Measurements from ENCODE around the gene MRNIP. TPM values are rescaled to one million over a fixed set of nuclear protein-coding genes. Genes with fewer than 3 reads are reported as not detected.

The MRNIP gene
- total RNA-seq, 1 donor from 2014 or later, result 13.1 TPM

GRCh38 chr5:179860301-179860700 is 1.7 kb upstream of the MRNIP start:
- Histone ChIP-seq H3K36me3 (peaks cover 33% of the 10 kb centered on the region), H3K4me3 (no peak overlapping the region), H3K27ac (replicated peaks) (no peak overlapping the region), H3K27me3 (ENCODE audit: low read depth) (no peaks in the 10 kb centered on the region), H3K4me1 (peaks cover 37% of the 10 kb centered on the region), H3K9me3 (replicated peaks) (peaks cover 4% of the 10 kb centered on the region)
- intact Hi-C loops (cut with micrococcal nuclease), result no loop called here
- no peak for TF ChIP-seq CTCF (IDR thresholded peaks at IDR 0.05; ENCODE audit: borderline replicate concordance)
- DNase-seq, result no peak

GRCh38 chr5:179858241-179858585 is 404 bp downstream of the MRNIP start:
- intact Hi-C loops (cut with micrococcal nuclease), result no loop called here
- peaks cover 16% of the 10 kb centered on the region for H3K36me3 ChIP-seq
- H3K27me3 ChIP-seq (ENCODE audit: low read depth), result no peaks in the 10 kb centered on the region
- no peak for TF ChIP-seq CTCF (IDR thresholded peaks at IDR 0.05; ENCODE audit: borderline replicate concordance)
- H3K4me3 ChIP-seq, result peak overlapping the region; percentile 92
- H3K9me3 ChIP-seq (replicated peaks), result peaks cover 4% of the 10 kb centered on the region
- H3K27ac ChIP-seq (replicated peaks), result peak overlapping the region; percentile 97
- DNase-seq, result no peak
- H3K4me1 ChIP-seq, result peaks cover 37% of the 10 kb centered on the region

GRCh38 chr5:179854356-179854755 is 4.3 kb downstream of the MRNIP start:
- no peak for DNase-seq
- H3K4me1 ChIP-seq, result peaks cover 24% of the 10 kb centered on the region
- no peak overlapping the region for H3K27ac ChIP-seq (replicated peaks)
- no peaks in the 10 kb centered on the region for H3K27me3 ChIP-seq (ENCODE audit: low read depth)
- H3K4me3 ChIP-seq, result no peak overlapping the region
- peaks cover 39% of the 10 kb centered on the region for H3K36me3 ChIP-seq
- intact Hi-C loops (cut with micrococcal nuclease), result no loop called here
- H3K9me3 ChIP-seq (replicated peaks), result no peaks in the 10 kb centered on the region
- TF ChIP-seq CTCF (IDR thresholded peaks at IDR 0.05; ENCODE audit: borderline replicate concordance), result no peak

GRCh38 chr5:179852993-179853547 is 5.5 kb downstream of the MRNIP start:
- H3K4me1 ChIP-seq, result peaks cover 13% of the 10 kb centered on the region
- no peak overlapping the region for H3K4me3 ChIP-seq
- no peaks in the 10 kb centered on the region for H3K9me3 ChIP-seq (replicated peaks)
- TF ChIP-seq CTCF (IDR thresholded peaks at IDR 0.05; ENCODE audit: borderline replicate concordance), result no peak
- H3K27ac ChIP-seq (replicated peaks), result no peak overlapping the region
- intact Hi-C loops (cut with micrococcal nuclease), result no loop called here
- no peaks in the 10 kb centered on the region for H3K27me3 ChIP-seq (ENCODE audit: low read depth)
- peaks cover 47% of the 10 kb centered on the region for H3K36me3 ChIP-seq
- DNase-seq, result no peak

GRCh38 chr5:179841621-179842020 is 17.0 kb downstream of the MRNIP start:
- DNase-seq, result no peak
- Histone ChIP-seq H3K4me3 (no peak overlapping the region), H3K36me3 (peaks cover 83% of the 10 kb centered on the region), H3K9me3 (replicated peaks) (peaks cover 14% of the 10 kb centered on the region), H3K4me1 (peaks cover 28% of the 10 kb centered on the region), H3K27me3 (ENCODE audit: low read depth) (no peaks in the 10 kb centered on the region), H3K27ac (replicated peaks) (no peak overlapping the region)
- intact Hi-C loops (cut with micrococcal nuclease), result no loop called here
- TF ChIP-seq CTCF (IDR thresholded peaks at IDR 0.05; ENCODE audit: borderline replicate concordance), result no peak
